ENCODE results near the gene DPEP2.
"Not testable (repeated sequence)": the region's sequence is repeated elsewhere in the genome, so short reads cannot be mapped to it uniquely, and the experiment has no call there.

Gene DPEP2

GRCh38 chr16:67940446-67941089 lies 58.7 kb downstream of the DPEP2 start:
- H3K27me3 ChIP-seq (replicated peaks in 2 of 5; ENCODE audit: control insufficient read depth in 4 of 5, insufficient read depth in 5 of 5, low read length in 4 of 5), result no peaks in the 10 kb centered on the region
- CTCF ChIA-PET, result interaction anchor here (0.6 to 3.0 kb wide), 19 partner anchors 10 to 154 kb away, joined by 3 to 16 read pairs (median 4); partner anchors contain the start of genes DDX28 and DUS2
- POLR2A ChIA-PET, result no interaction called here
- peaks cover 0 to 20% (median 10%) of the 10 kb centered on the region in 4 experiments for H3K36me3 ChIP-seq (ENCODE audit: control insufficient read depth in 4 of 4, insufficient read depth in 4 of 4, low read length in 3 of 4)
- H3K4me3 ChIP-seq (ENCODE audit: control insufficient read depth in 1 of 7, extremely low read depth in 1 of 7, insufficient read depth in 4 of 7, low read depth in 2 of 7, low read length in 6 of 7), result no peak overlapping the region
- peaks cover 4 to 30% (median 21%) of the 10 kb centered on the region in 4 experiments for H3K4me1 ChIP-seq (ENCODE audit: control extremely low read depth in 1 of 4, control insufficient read depth in 4 of 4, insufficient read depth in 4 of 4, low read length in 3 of 4)
- DNase-seq, result no peak
- no peaks in the 10 kb centered on the region for H3K9me3 ChIP-seq (ENCODE audit: control extremely low read depth in 1 of 5, control insufficient read depth in 4 of 5, insufficient read depth in 2 of 5, low read depth in 1 of 5, low read length in 4 of 5)
- H3K27ac ChIP-seq (ENCODE audit: insufficient read depth in 1 of 2, low read depth in 1 of 2, low read length in 2 of 2, poor library complexity in 1 of 2, severe bottlenecking in 2 of 2), result no peak overlapping the region
- WGBS (ENCODE audit: insufficient coverage), result 100% methylated on average over 5 of the region's 5 CpGs

- no peak overlapping the region for H3K27ac ChIP-seq (ENCODE audit: insufficient read depth in 1 of 2, low read depth in 1 of 2, low read length in 2 of 2, poor library complexity in 1 of 2, severe bottlenecking in 2 of 2)
- DNase-seq, result peak; percentile 56 to 88 (median 85)
- H3K4me3 ChIP-seq (ENCODE audit: control insufficient read depth in 1 of 7, extremely low read depth in 1 of 7, insufficient read depth in 4 of 7, low read depth in 2 of 7, low read length in 6 of 7), result no peak overlapping the region
- peaks cover 0 to 18% (median 12%) of the 10 kb centered on the region in 4 experiments for H3K36me3 ChIP-seq (ENCODE audit: control insufficient read depth in 4 of 4, insufficient read depth in 4 of 4, low read length in 3 of 4)
- ChIA-PET CTCF (interaction anchor here (0.6 to 3.0 kb wide), 16 partner anchors 11 to 153 kb away, joined by 3 to 16 read pairs (median 3); no protein-coding TSS in a partner anchor), POLR2A (interaction anchor here (0.6 kb wide), 1 partner anchor 277 kb away, joined by 3 read pairs; no protein-coding TSS in a partner anchor)
- H3K9me3 ChIP-seq (ENCODE audit: control extremely low read depth in 1 of 5, control insufficient read depth in 4 of 5, insufficient read depth in 2 of 5, low read depth in 1 of 5, low read length in 4 of 5), result no peaks in the 10 kb centered on the region
- H3K4me1 ChIP-seq (ENCODE audit: control extremely low read depth in 1 of 4, control insufficient read depth in 4 of 4, insufficient read depth in 4 of 4, low read length in 3 of 4), result peaks cover 4 to 36% (median 28%) of the 10 kb centered on the region in 4 experiments
- WGBS (ENCODE audit: insufficient coverage), result 70% methylated on average over 24 of the region's 33 CpGs
- no peaks in the 10 kb centered on the region for H3K27me3 ChIP-seq (replicated peaks in 2 of 5; ENCODE audit: control insufficient read depth in 4 of 5, insufficient read depth in 5 of 5, low read length in 4 of 5)
Observed at GRCh38 chr16:67939507-67940445, 59.5 kb downstream of the DPEP2 start.

- Histone ChIP-seq H3K36me3 (ENCODE audit: control insufficient read depth in 4 of 4, insufficient read depth in 4 of 4, low read length in 3 of 4) (peaks cover 0 to 28% (median 25%) of the 10 kb centered on the region in 4 experiments), H3K4me3 (ENCODE audit: control insufficient read depth in 1 of 7, extremely low read depth in 1 of 7, insufficient read depth in 4 of 7, low read depth in 2 of 7, low read length in 6 of 7) (peak overlapping the region in 1 of 7 experiments; percentile 96), H3K4me1 (ENCODE audit: control extremely low read depth in 1 of 4, control insufficient read depth in 4 of 4, insufficient read depth in 4 of 4, low read length in 3 of 4) (peaks cover 4 to 38% (median 29%) of the 10 kb centered on the region in 4 experiments), H3K27ac (ENCODE audit: insufficient read depth in 1 of 2, low read depth in 1 of 2, low read length in 2 of 2, poor library complexity in 1 of 2, severe bottlenecking in 2 of 2) (peak overlapping the region in 1 of 2 experiments; percentile 88)
- CTCF ChIA-PET, result interaction anchor here (1.2 to 21.3 kb wide), 4 partner anchors 21 to 103 kb away, joined by 3 to 359 read pairs (median 4); partner anchors contain the start of genes EDC4 and NRN1L
- DNase-seq; H3K9me3 ChIP-seq (ENCODE audit: control extremely low read depth in 1 of 5, control insufficient read depth in 4 of 5, insufficient read depth in 2 of 5, low read depth in 1 of 5, low read length in 4 of 5); H3K27me3 ChIP-seq (replicated peaks in 2 of 5; ENCODE audit: control insufficient read depth in 4 of 5, insufficient read depth in 5 of 5, low read length in 4 of 5): not testable (repeated sequence)
- POLR2A ChIA-PET, result interaction anchor here (1.4 kb wide), 1 partner anchor 9 kb away, joined by 4 read pairs; no protein-coding TSS in a partner anchor
- WGBS (ENCODE audit: insufficient coverage), result 100% methylated on average over 2 of the region's 5 CpGs
Observed at GRCh38 chr16:67937713-67938112, 61.6 kb downstream of the DPEP2 start.
